GM21515 (cell line): ENCODE data around the gene AGFG2.

ENCODE experiments used
- ATAC-seq: cut with Tn5 transposase; IDR thresholded peaks from one replicate; pipeline ENCODE4 v1.9.1; 2021; ENCODE audit not compliant: unreplicated experiment

The AGFG2 gene

GRCh38 chr7:100571829-100572116 lies 32.8 kb downstream of the AGFG2 start:
- no peak for ATAC-seq

- ATAC-seq = no peak
Observed at GRCh38 chr7:100572281-100572948, 33.4 kb downstream of the AGFG2 start.

GRCh38 chr7:100572949-100573675 lies 34.1 kb downstream of the AGFG2 start:
- no peak for ATAC-seq

- no peak for ATAC-seq
Observed at GRCh38 chr7:100573691-100574361, 34.8 kb downstream of the AGFG2 start, which contains the start of gene SAP25. Gene SAP25 (minus strand): TSS chr7:100573900. CDS start chr7:100573742, 158 bp downstream.

GRCh38 chr7:100574362-100575205 lies 35.6 kb downstream of the AGFG2 start:
- ATAC-seq = no peak

- ATAC-seq = no peak
Observed at GRCh38 chr7:100575206-100575631, 36.2 kb downstream of the AGFG2 start.

- no peak for ATAC-seq
Observed at GRCh38 chr7:100575746-100576383, 36.9 kb downstream of the AGFG2 start.

GRCh38 chr7:100576384-100576993 lies 37.5 kb downstream of the AGFG2 start:
- no peak for ATAC-seq

GRCh38 chr7:100577103-100577502 lies 38.1 kb downstream of the AGFG2 start:
- ATAC-seq = no peak

GRCh38 chr7:100577507-100577906 lies 38.5 kb downstream of the AGFG2 start:
- no peak for ATAC-seq

GRCh38 chr7:100578246-100579183 lies 39.5 kb downstream of the AGFG2 start:
- no peak for ATAC-seq

GRCh38 chr7:100580466-100581283 lies 41.7 kb downstream of the AGFG2 start:
- ATAC-seq = no peak

- no peak for ATAC-seq
Observed at GRCh38 chr7:100582041-100582579, 43.1 kb downstream of the AGFG2 start.

GRCh38 chr7:100582650-100583049 lies 43.6 kb downstream of the AGFG2 start:
- ATAC-seq = no peak

GRCh38 chr7:100583132-100584053 lies 44.4 kb downstream of the AGFG2 start:
- no peak for ATAC-seq

- ATAC-seq = no peak
Observed at GRCh38 chr7:100584054-100584682, 45.2 kb downstream of the AGFG2 start.
